MM.1S (cell line): ENCODE data around the gene CORO1C.

ENCODE experiments used
- CTCF ChIP-seq: fragments of 300-600 bp; sonication (generic); IDR thresholded peaks from 2 replicates; pipeline ENCODE4 v1.5.1; 2016; ENCODE audit warnings: antibody characterized with exemption, low read length, mixed read lengths
- EZH2 ChIP-seq: fragments of 300-600 bp; sonication (generic); optimal IDR thresholded peaks from 2 replicates; pipeline ENCODE3; 2017; ENCODE audit warnings: low read depth, mild to moderate bottlenecking, antibody characterized with exemption, low read length, mixed read lengths

DNA sequence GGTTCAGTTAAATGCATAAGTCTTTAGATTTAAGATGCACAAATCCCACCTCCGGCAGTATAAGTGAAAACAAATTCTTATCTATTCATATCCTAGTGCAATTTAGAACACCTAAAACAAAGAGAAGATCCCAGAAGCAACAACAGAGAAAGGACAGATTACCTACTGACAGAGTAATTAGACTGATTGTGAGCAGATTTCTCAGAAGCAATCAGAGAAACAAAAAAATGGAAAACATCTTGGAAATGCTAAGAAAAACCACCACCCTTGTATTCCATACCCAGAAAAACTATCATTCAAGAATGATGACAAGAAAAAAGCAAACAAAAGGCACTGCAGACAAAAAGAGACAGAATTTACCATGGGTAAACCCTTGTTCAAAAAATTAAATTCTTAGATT is 50.0 kb downstream of the CORO1C start:
- no peak for TF ChIP-seq CTCF
- TF ChIP-seq EZH2: no peak
